IPS-20b (cell line): Measurements from ENCODE around the gene GPATCH2L.

Experiments
- H3K27ac ChIP-seq: one replicate; pipeline ENCODE4 v1.5.1; 2013; ENCODE audit warnings: low read length
- H3K27me3 ChIP-seq: 2 replicates; pipeline ENCODE4 v1.6.1; 2013; ENCODE audit warnings: mild to moderate bottlenecking, low read length, inconsistent platforms; ENCODE audit not compliant: insufficient read depth
- H3K36me3 ChIP-seq: 2 replicates; pipeline ENCODE4 v1.6.1; 2013; ENCODE audit warnings: low read depth, mild to moderate bottlenecking, inconsistent platforms, low read length, moderate library complexity; ENCODE audit not compliant: insufficient read depth
- H3K4me1 ChIP-seq: 2 replicates; pipeline ENCODE4 v1.6.1; 2013; ENCODE audit warnings: mild to moderate bottlenecking, control low read depth, inconsistent platforms, low read length, moderate library complexity; ENCODE audit not compliant: insufficient read depth
- H3K4me3 ChIP-seq: 2 replicates; pipeline ENCODE4 v1.5.1; 2013; ENCODE audit warnings: mild to moderate bottlenecking, low read length, inconsistent platforms
- H3K9ac ChIP-seq: 2 replicates; pipeline ENCODE4 v1.6.1; 2013; ENCODE audit warnings: low read depth, mild to moderate bottlenecking, inconsistent platforms, low read length, moderate library complexity
- H3K9me3 ChIP-seq: 2 replicates; pipeline ENCODE4 v1.6.1; 2013; ENCODE audit warnings: mild to moderate bottlenecking, low read depth, low read length, inconsistent platforms; ENCODE audit not compliant: insufficient read depth

Gene GPATCH2L

GRCh38 chr14:76123426-76124225, 28.1 kb upstream of the GPATCH2L start:
- Histone ChIP-seq H3K9ac (no peak overlapping the region), H3K4me1 (no peaks in the 10 kb centered on the region), H3K9me3 (no peaks in the 10 kb centered on the region), H3K4me3 (no peak overlapping the region), H3K36me3 (no peaks in the 10 kb centered on the region), H3K27me3 (no peaks in the 10 kb centered on the region), H3K27ac (no peak overlapping the region)

DNA sequence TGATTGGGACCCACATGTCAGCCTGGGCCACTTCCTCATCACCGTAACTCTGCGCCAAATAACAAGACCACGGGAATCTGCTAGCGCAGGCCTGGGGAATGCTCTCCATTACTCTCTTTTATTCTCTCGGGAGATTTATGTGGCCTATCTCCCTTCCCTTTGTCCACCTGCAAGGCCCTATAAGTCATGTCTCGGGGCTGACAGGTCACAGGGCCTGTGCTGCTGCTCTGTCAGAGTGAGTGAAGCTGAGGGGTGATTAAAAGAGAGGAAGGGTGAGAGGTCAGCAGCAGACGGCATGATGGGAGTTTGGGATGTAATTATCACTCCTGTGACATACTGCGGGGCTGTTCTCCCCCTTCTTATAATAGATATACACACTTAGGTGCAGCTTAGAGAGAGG, 26.2 kb upstream of the GPATCH2L start:
- no peak overlapping the region for H3K4me3 ChIP-seq
- H3K4me1 ChIP-seq: no peaks in the 10 kb centered on the region
- H3K27me3 ChIP-seq: peaks cover 9% of the 10 kb centered on the region
- H3K27ac ChIP-seq: no peak overlapping the region
- H3K9ac ChIP-seq: no peak overlapping the region
- H3K36me3 ChIP-seq: no peaks in the 10 kb centered on the region
- H3K9me3 ChIP-seq: no peaks in the 10 kb centered on the region

GRCh38 chr14:76126076-76126475, 25.6 kb upstream of the GPATCH2L start:
- Histone ChIP-seq H3K27ac (no peak overlapping the region), H3K9ac (no peak overlapping the region)

GRCh38 chr14:76129851-76130576, 21.7 kb upstream of the GPATCH2L start:
- Histone ChIP-seq H3K9me3 (no peaks in the 10 kb centered on the region), H3K27ac (no peak overlapping the region), H3K36me3 (no peaks in the 10 kb centered on the region), H3K27me3 (peaks cover 53% of the 10 kb centered on the region), H3K4me3 (no peak overlapping the region), H3K9ac (no peak overlapping the region), H3K4me1 (no peaks in the 10 kb centered on the region)

More at GRCh38 chr14:76126076-76126475, 25.6 kb upstream of the GPATCH2L start:
- Histone ChIP-seq H3K4me1 (no peaks in the 10 kb centered on the region), H3K27me3 (peaks cover 15% of the 10 kb centered on the region), H3K36me3 (no peaks in the 10 kb centered on the region), H3K9me3 (no peaks in the 10 kb centered on the region), H3K4me3 (no peak overlapping the region)

DNA sequence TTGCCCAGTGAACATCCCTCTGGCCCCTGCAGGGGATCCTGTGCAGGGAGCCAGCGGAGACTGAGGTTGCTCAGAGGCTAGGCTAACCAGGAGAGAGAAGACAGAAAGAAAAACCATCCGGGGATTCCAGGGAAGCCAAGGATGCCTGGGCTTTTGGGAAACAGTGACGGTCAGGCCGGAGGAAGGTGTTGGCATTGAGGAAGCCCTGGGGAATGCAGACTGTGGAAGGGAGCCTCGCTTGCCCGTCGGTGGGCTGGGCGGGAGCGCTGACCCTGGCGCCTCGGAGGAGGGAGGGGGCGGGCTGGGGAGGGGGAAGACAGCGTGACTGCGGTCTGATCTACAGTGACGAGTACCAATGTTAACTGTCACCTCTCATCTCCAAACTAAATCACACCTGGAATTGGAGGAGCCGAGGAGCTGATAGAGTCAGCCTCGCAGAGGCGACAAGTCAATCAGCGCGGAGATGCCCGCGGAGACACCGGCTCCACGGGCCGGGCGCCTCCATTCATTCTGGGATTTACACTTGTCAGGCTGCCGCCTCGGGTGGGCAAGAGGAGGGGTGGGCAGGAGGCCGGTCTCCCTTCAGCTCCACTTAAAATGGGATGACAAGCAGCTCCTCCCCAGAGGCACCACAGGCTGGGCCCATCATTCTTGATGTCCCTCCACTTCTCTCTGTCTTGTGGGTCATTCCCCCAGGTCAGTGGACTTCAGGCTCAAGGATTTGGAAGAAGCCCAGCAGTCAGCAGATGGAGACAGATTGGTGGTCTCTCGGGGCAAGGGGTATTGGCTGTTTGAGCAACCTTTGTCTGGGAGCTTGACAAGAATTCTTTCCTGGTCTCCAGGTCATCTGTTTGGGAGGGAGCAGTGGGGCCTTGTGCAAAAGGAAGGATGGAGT, 20.4 kb upstream of the GPATCH2L start:
- no peaks in the 10 kb centered on the region for H3K36me3 ChIP-seq
- H3K4me1 ChIP-seq: no peaks in the 10 kb centered on the region
- no peak overlapping the region for H3K27ac ChIP-seq
- peak overlapping the region; percentile 16; the same call in 1 of the 2 replicates for H3K4me3 ChIP-seq
- H3K9ac ChIP-seq: no peak overlapping the region
- no peaks in the 10 kb centered on the region for H3K9me3 ChIP-seq
- peaks cover 66% of the 10 kb centered on the region for H3K27me3 ChIP-seq

GRCh38 chr14:76133103-76133502, 18.6 kb upstream of the GPATCH2L start:
- peaks cover 84% of the 10 kb centered on the region for H3K27me3 ChIP-seq
- peaks cover 8% of the 10 kb centered on the region; the same call in 1 of the 2 replicates for H3K4me1 ChIP-seq
- no peaks in the 10 kb centered on the region for H3K36me3 ChIP-seq
- H3K9me3 ChIP-seq: no peaks in the 10 kb centered on the region
- H3K4me3 ChIP-seq: no peak overlapping the region
- no peak overlapping the region for H3K9ac ChIP-seq
- no peak overlapping the region for H3K27ac ChIP-seq

- Histone ChIP-seq H3K36me3 (no peaks in the 10 kb centered on the region), H3K9ac (no peak overlapping the region), H3K27ac (no peak overlapping the region), H3K27me3 (peaks cover 94% of the 10 kb centered on the region), H3K4me3 (no peak overlapping the region), H3K9me3 (no peaks in the 10 kb centered on the region), H3K4me1 (peaks cover 10% of the 10 kb centered on the region; the same call in 1 of the 2 replicates)
Measured at GRCh38 chr14:76134231-76134630, 17.5 kb upstream of the GPATCH2L start.

DNA sequence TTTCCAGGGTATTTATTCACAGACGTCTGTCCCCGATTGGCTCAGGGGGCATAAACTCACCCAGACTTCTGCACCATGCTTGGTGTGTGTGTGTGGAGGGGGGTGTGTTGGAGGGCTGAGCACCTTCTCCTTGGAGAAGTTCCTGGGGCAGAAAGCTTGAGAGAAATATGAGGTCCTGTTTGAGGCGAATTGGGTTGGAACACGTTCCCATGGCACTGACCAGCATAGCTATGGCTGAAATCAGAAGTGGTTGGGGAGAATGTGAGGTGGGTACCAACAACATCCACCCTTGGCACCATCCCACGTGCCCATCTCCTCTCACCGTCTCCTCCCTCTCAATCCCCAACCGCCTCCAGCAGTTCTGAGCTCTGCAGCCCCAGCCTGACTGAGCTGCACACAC, 16.0 kb upstream of the GPATCH2L start:
- H3K27ac ChIP-seq: no peak overlapping the region
- no peak overlapping the region for H3K4me3 ChIP-seq
- H3K27me3 ChIP-seq: peaks cover 98% of the 10 kb centered on the region
- no peaks in the 10 kb centered on the region for H3K36me3 ChIP-seq
- no peaks in the 10 kb centered on the region for H3K9me3 ChIP-seq
- H3K4me1 ChIP-seq: peaks cover 12% of the 10 kb centered on the region; the same call in 1 of the 2 replicates
- no peak overlapping the region for H3K9ac ChIP-seq

DNA sequence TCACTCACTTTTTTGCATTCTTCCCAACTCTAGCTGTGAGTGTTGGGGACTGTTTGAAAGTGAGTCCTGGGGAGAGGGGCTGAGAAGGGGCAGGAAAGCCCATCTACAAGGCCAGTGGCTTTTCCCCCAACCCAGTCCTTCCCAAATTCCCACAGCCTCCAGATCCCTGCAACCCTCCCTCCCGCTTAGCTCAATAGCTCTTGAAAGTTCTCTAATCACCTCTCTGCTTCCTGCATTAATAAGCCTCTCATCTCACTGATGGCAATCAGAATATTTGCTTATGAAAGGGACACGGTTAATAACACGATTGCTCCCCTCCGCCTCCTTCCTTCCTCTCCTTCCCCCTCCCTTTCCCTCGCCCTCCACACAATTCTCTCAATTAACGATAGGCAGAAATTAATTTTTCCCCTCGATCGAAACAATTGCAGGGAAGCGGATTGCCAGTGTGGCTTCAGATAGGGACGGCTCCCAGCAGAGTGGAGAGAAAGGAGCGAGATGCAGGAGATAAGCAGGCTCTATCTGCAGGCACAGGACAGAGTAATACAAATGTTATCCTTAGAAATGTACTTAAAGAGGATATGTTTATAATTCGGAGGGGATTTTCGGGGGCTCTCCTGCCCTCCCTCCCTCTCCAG, 15.1 kb upstream of the GPATCH2L start:
- no peak overlapping the region; the same call in 1 of the 2 replicates for H3K4me3 ChIP-seq
- H3K27me3 ChIP-seq: peaks cover 94% of the 10 kb centered on the region
- H3K36me3 ChIP-seq: no peaks in the 10 kb centered on the region
- peaks cover 12% of the 10 kb centered on the region; the same call in 1 of the 2 replicates for H3K4me1 ChIP-seq
- no peak overlapping the region for H3K27ac ChIP-seq
- no peaks in the 10 kb centered on the region for H3K9me3 ChIP-seq
- no peak overlapping the region for H3K9ac ChIP-seq

GRCh38 chr14:76138119-76138757, 13.5 kb upstream of the GPATCH2L start:
- peaks cover 81% of the 10 kb centered on the region for H3K27me3 ChIP-seq
- peak overlapping the region; percentile 3; the same call in 1 of the 2 replicates for H3K9ac ChIP-seq
- peak overlapping the region; percentile 64 for H3K4me3 ChIP-seq
- no peak overlapping the region for H3K27ac ChIP-seq
- no peaks in the 10 kb centered on the region for H3K36me3 ChIP-seq
- H3K9me3 ChIP-seq: no peaks in the 10 kb centered on the region
- H3K4me1 ChIP-seq: peaks cover 12% of the 10 kb centered on the region; the same call in 1 of the 2 replicates
